ENCODE results near the gene PTPRJ.

PTPRJ gene

GRCh38 chr11:47997063-47998053 is 17.0 kb downstream of the PTPRJ start:
- no peaks in the 10 kb centered on the region for H3K36me3 Mint-ChIP-seq
- DNase-seq (ENCODE audit: low spot score in 2 of 2) (no peak), ATAC-seq (ENCODE audit: low read depth) (no peak)
- H3K4me3 Mint-ChIP-seq: peak overlapping the region; percentile 24
- peaks cover 46% of the 10 kb centered on the region for H3K4me1 Mint-ChIP-seq
- H3K27ac Mint-ChIP-seq: peak overlapping the region; percentile 76
- H3K9me3 Mint-ChIP-seq: no peaks in the 10 kb centered on the region
- no peaks in the 10 kb centered on the region for H3K27me3 Mint-ChIP-seq

GRCh38 chr11:47998345-47998732 is 18.0 kb downstream of the PTPRJ start:
- H3K4me1 Mint-ChIP-seq: peaks cover 47% of the 10 kb centered on the region
- H3K9me3 Mint-ChIP-seq: no peaks in the 10 kb centered on the region
- H3K27me3 Mint-ChIP-seq: no peaks in the 10 kb centered on the region
- no peak for DNase-seq (ENCODE audit: low spot score in 2 of 2)
- no peak overlapping the region for H3K4me3 Mint-ChIP-seq
- ATAC-seq (ENCODE audit: low read depth): no peak
- H3K27ac Mint-ChIP-seq: peak overlapping the region; percentile 74
- H3K36me3 Mint-ChIP-seq: no peaks in the 10 kb centered on the region

DNA sequence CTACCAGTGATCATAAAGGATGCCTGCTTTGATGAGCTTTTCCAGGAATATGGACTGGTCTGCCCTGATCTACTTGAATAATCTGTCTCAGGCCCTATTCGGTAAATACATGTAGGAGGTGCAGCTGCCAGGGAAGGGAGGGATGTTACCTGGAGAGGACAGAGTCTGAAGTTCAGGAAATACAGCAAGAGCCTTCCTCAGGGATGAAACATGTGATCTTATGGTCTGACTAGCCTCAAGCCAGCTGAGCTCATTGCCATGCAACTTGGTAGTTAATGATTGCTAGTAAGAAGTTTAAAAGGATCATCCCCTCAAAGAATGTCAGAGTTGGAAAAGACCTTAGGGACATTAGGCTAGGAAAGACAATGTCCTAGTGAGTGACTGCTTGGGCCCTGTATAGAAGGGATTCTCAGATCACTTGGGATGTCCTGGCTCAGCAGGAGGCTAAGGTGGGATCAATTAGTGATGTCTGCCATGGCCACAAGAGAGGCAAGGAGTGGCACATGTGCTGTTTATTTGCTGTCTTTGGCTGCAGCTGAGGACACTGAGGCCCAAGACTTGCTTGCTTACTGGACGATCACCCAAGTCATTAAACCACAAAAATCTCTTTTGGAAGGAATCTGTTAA is 18.5 kb downstream of the PTPRJ start:
- no peaks in the 10 kb centered on the region for H3K36me3 Mint-ChIP-seq
- no peak overlapping the region for H3K4me3 Mint-ChIP-seq
- H3K27me3 Mint-ChIP-seq: no peaks in the 10 kb centered on the region
- no peak for ATAC-seq (ENCODE audit: low read depth)
- H3K9me3 Mint-ChIP-seq: no peaks in the 10 kb centered on the region
- DNase-seq (ENCODE audit: low spot score in 2 of 2): no peak
- peaks cover 47% of the 10 kb centered on the region for H3K4me1 Mint-ChIP-seq
- peak overlapping the region; percentile 74 for H3K27ac Mint-ChIP-seq

- peak overlapping the region; percentile 88 for H3K27ac Mint-ChIP-seq
- DNase-seq (ENCODE audit: low spot score in 2 of 2): no peak
- no peaks in the 10 kb centered on the region for H3K9me3 Mint-ChIP-seq
- peaks cover 57% of the 10 kb centered on the region for H3K4me1 Mint-ChIP-seq
- no peaks in the 10 kb centered on the region for H3K36me3 Mint-ChIP-seq
- no peak for ATAC-seq (ENCODE audit: low read depth)
- H3K4me3 Mint-ChIP-seq: peak overlapping the region; percentile 28
- no peaks in the 10 kb centered on the region for H3K27me3 Mint-ChIP-seq
These were observed 20.1 kb downstream of the PTPRJ start for GRCh38 chr11:48000432-48000831.

DNA sequence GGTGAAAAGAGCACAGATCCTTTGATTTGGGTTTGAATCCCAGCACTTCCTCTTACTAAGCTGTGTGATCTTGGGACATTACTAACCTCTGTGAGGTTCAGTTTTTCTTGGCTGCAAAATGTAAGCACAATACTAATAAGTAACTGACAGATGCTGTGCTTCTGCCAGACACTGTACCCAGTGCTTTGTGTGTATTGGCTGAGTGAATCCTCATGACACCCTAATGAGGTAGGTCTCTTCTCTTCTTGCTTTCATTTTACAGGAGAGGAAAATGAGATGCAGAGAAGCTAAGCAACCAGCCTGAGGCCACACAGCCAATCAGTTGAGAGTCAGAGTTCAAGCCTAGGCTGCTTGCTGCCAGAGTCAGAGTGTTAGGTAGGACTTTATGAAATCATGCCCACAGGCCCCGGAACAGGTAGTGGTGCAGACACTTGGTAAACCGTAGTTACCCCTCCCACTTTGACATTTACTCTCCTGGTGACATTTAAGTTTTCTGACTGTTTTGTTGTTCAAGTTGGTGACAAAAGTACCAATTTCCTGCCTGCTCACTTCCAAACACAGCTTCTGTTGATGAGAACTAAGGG is 21.2 kb downstream of the PTPRJ start:
- Mint-ChIP-seq H3K36me3 (no peaks in the 10 kb centered on the region), H3K27ac (peak overlapping the region; percentile 88), H3K27me3 (no peaks in the 10 kb centered on the region), H3K9me3 (no peaks in the 10 kb centered on the region), H3K4me1 (peaks cover 63% of the 10 kb centered on the region), H3K4me3 (peak overlapping the region; percentile 65)
- DNase-seq (ENCODE audit: low spot score in 2 of 2) (no peak), ATAC-seq (ENCODE audit: low read depth) (peak; percentile 80)

GRCh38 chr11:48002561-48002960 is 22.2 kb downstream of the PTPRJ start:
- DNase-seq (ENCODE audit: low spot score in 2 of 2): no peak
- peaks cover 58% of the 10 kb centered on the region for H3K4me1 Mint-ChIP-seq
- no peaks in the 10 kb centered on the region for H3K9me3 Mint-ChIP-seq
- no peaks in the 10 kb centered on the region for H3K27me3 Mint-ChIP-seq
- peak overlapping the region; percentile 27 for H3K4me3 Mint-ChIP-seq
- peak overlapping the region; percentile 88 for H3K27ac Mint-ChIP-seq
- no peaks in the 10 kb centered on the region for H3K36me3 Mint-ChIP-seq
- no peak for ATAC-seq (ENCODE audit: low read depth)

DNA sequence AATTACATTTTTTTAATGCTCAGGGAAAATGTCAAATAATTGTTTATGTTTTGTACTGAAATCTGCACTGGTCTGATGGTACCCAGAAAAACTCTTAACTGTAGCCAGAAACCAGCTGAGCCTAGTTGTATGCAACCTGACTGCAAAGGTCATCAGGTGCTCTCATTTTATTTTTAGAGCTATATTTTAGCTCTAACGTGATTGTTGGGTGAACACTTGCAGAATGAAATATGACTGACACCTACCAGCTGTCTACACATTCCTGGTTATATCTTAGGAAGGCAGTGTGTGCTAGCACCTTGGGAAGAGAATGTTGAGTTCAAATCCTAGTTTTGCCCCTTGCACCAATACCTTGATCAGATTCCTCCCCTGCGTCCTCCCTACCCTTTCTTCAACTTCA is 23.6 kb downstream of the PTPRJ start:
- ATAC-seq (ENCODE audit: low read depth) (no peak), DNase-seq (ENCODE audit: low spot score in 2 of 2) (no peak)
- Mint-ChIP-seq H3K27me3 (no peaks in the 10 kb centered on the region), H3K36me3 (no peaks in the 10 kb centered on the region), H3K4me3 (peak overlapping the region; percentile 50), H3K9me3 (no peaks in the 10 kb centered on the region), H3K27ac (peak overlapping the region; percentile 47), H3K4me1 (peaks cover 56% of the 10 kb centered on the region)

DNA sequence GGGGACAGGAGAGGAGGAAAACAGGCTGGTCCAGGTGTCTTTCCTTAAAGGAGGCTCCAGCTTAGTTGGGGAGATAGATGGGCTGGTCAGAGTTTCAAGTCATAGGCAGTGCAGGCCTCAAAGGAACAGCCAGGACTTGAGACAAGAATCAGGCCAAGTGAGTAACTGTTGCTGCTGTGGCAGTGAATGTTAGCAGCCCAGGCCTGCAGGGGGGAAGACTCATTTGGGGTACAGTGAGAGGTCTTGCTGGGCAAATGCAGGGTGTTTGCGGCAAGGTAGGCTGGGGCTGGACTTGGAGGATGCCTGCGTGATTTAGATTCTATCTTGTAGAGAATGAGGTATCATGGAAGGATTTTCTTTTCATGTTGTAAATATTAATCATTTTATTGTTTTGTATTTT is 24.1 kb downstream of the PTPRJ start:
- H3K27me3 Mint-ChIP-seq: no peaks in the 10 kb centered on the region
- no peak for ATAC-seq (ENCODE audit: low read depth)
- no peaks in the 10 kb centered on the region for H3K9me3 Mint-ChIP-seq
- H3K36me3 Mint-ChIP-seq: no peaks in the 10 kb centered on the region
- H3K4me3 Mint-ChIP-seq: peak overlapping the region; percentile 50
- H3K27ac Mint-ChIP-seq: peak overlapping the region; percentile 47
- no peak for DNase-seq (ENCODE audit: low spot score in 2 of 2)
- H3K4me1 Mint-ChIP-seq: peaks cover 54% of the 10 kb centered on the region

- H3K4me3 Mint-ChIP-seq: peak overlapping the region; percentile 54
- peak; percentile 27 for ATAC-seq (ENCODE audit: low read depth)
- DNase-seq (ENCODE audit: low spot score in 2 of 2): no peak
- H3K27me3 Mint-ChIP-seq: no peaks in the 10 kb centered on the region
- H3K36me3 Mint-ChIP-seq: no peaks in the 10 kb centered on the region
- H3K9me3 Mint-ChIP-seq: no peaks in the 10 kb centered on the region
- H3K27ac Mint-ChIP-seq: peak overlapping the region; percentile 43
- peaks cover 50% of the 10 kb centered on the region for H3K4me1 Mint-ChIP-seq
These were observed 24.8 kb downstream of the PTPRJ start for GRCh38 chr11:48005136-48005535.

- H3K4me3 Mint-ChIP-seq: peak overlapping the region; percentile 54
- DNase-seq (ENCODE audit: low spot score in 2 of 2) (no peak), ATAC-seq (ENCODE audit: low read depth) (no peak)
- no peaks in the 10 kb centered on the region for H3K36me3 Mint-ChIP-seq
- peaks cover 47% of the 10 kb centered on the region for H3K4me1 Mint-ChIP-seq
- H3K27me3 Mint-ChIP-seq: no peaks in the 10 kb centered on the region
- no peaks in the 10 kb centered on the region for H3K9me3 Mint-ChIP-seq
- peak overlapping the region; percentile 43 for H3K27ac Mint-ChIP-seq
These were observed 25.5 kb downstream of the PTPRJ start for GRCh38 chr11:48005831-48006270.

DNA sequence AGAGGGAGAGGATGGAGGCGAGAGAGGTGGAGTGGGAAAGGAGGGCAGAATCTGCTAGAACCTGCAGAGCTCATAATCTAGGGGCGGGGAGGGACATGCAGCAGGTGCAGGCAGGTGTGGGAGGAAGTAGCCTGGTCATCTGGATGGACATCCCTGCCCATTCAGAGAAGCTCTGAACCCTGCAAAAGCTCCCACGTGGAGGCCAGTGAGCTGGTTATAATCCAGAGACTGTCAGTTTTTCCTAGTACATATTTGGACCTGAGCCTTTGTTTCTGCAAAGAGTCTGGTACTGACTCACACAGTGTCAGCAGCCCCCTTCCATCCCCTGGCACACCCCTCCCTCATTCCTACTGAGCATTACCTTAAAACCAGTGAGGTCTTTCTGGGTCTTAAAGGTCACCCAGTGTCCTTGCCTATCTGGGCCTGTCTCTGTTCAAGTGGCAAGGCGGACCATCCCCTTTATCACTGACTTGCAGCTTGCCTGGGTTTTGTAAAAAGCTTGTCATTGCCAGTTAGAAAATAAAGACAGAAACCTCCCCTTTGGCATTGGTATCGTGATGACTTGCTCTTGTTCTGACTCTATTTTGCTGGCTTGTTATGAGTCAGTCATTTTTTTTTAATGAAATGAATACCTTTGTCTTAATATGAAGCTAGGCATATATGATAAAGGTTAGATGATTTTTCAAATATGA is 26.1 kb downstream of the PTPRJ start:
- no peaks in the 10 kb centered on the region for H3K27me3 Mint-ChIP-seq
- H3K4me3 Mint-ChIP-seq: peak overlapping the region; percentile 54
- H3K9me3 Mint-ChIP-seq: no peaks in the 10 kb centered on the region
- peaks cover 46% of the 10 kb centered on the region for H3K4me1 Mint-ChIP-seq
- H3K27ac Mint-ChIP-seq: peak overlapping the region; percentile 43
- no peak for DNase-seq (ENCODE audit: low spot score in 2 of 2)
- H3K36me3 Mint-ChIP-seq: no peaks in the 10 kb centered on the region
- ATAC-seq (ENCODE audit: low read depth): no peak

GRCh38 chr11:48007677-48008076 is 27.3 kb downstream of the PTPRJ start:
- H3K4me3 Mint-ChIP-seq: peak overlapping the region; percentile 16
- DNase-seq (ENCODE audit: low spot score in 2 of 2): no peak
- H3K9me3 Mint-ChIP-seq: no peaks in the 10 kb centered on the region
- H3K36me3 Mint-ChIP-seq: peaks cover 2% of the 10 kb centered on the region
- no peaks in the 10 kb centered on the region for H3K27me3 Mint-ChIP-seq
- no peak for ATAC-seq (ENCODE audit: low read depth)
- peaks cover 48% of the 10 kb centered on the region for H3K4me1 Mint-ChIP-seq
- H3K27ac Mint-ChIP-seq: peak overlapping the region; percentile 16

DNA sequence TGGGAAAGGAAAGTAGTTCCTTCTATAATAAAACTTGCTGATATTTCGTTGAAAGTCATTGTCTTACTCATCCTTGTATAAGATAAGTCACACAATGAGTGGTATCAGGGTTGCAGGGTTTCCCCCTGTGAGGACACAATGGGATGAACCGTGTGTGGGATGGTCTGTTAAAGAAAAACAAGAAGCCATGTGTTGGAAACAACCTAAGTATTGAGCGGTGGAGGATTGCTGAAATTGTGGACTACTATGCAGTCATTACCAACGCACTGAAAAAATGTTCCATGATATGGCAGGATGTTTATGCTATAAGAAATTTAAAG is 28.6 kb downstream of the PTPRJ start:
- no peak for ATAC-seq (ENCODE audit: low read depth)
- H3K9me3 Mint-ChIP-seq: no peaks in the 10 kb centered on the region
- peaks cover 59% of the 10 kb centered on the region for H3K4me1 Mint-ChIP-seq
- no peaks in the 10 kb centered on the region for H3K27me3 Mint-ChIP-seq
- DNase-seq (ENCODE audit: low spot score in 2 of 2): no peak
- H3K36me3 Mint-ChIP-seq: peaks cover 2% of the 10 kb centered on the region
- H3K4me3 Mint-ChIP-seq: no peak overlapping the region
- peak overlapping the region; percentile 20 for H3K27ac Mint-ChIP-seq
